IMR-90 (cell line): ENCODE results near the gene CRISPLD2.

Experiments
- BHLHE40 ChIP-seq: fragments of 150-350 bp; IDR thresholded peaks from 2 replicates; pipeline ENCODE4 v1.6.1; 2016; ENCODE audit warnings: mild to moderate bottlenecking, low read depth, low read length
- CEBPB ChIP-seq: IDR thresholded peaks from 2 replicates; pipeline ENCODE4 v1.6.1; 2012; ENCODE audit warnings: low read depth, low read length, improper control_type of control experiment
- CHD1 ChIP-seq: IDR thresholded peaks from 2 replicates; pipeline ENCODE4 v1.6.1; 2012; ENCODE audit warnings: low read depth, low read length, improper control_type of control experiment
- CTCF ChIP-seq: conservative IDR thresholded peaks from 2 replicates; pipeline ENCODE4 v1.5.1; 2012; ENCODE audit warnings: mild to moderate bottlenecking, low read depth, low read length, improper control_type of control experiment
- ELK1 ChIP-seq: fragments of 150-350 bp; IDR thresholded peaks from 2 replicates; pipeline ENCODE4 v1.6.1; 2016; ENCODE audit warnings: low read depth, mild to moderate bottlenecking, low read length, moderate library complexity, borderline replicate concordance
- FOS ChIP-seq: fragments of 150-350 bp; IDR thresholded peaks from 2 replicates; pipeline ENCODE4 v1.6.1; 2016; ENCODE audit warnings: low read depth, low read length
- MAZ ChIP-seq: IDR thresholded peaks from 2 replicates; pipeline ENCODE4 v1.6.1; 2012; ENCODE audit warnings: low read depth, mild to moderate bottlenecking, low read length, improper control_type of control experiment, moderate library complexity, borderline replicate concordance
- MXI1 ChIP-seq: IDR thresholded peaks from 2 replicates; pipeline ENCODE4 v1.6.1; 2012; ENCODE audit warnings: low read depth, mild to moderate bottlenecking, low read length, moderate library complexity, borderline replicate concordance
- NFE2L2 ChIP-seq: fragments of 150-350 bp; IDR thresholded peaks from 2 replicates; pipeline ENCODE4 v1.6.1; 2016; ENCODE audit warnings: low read depth, mild to moderate bottlenecking, low read length
- POLR2A ChIP-seq: IDR thresholded peaks from 2 replicates; pipeline ENCODE4 v1.6.1; 2012; ENCODE audit warnings: mild to moderate bottlenecking, low read depth, low read length
- RAD21 ChIP-seq: IDR thresholded peaks from 2 replicates; pipeline ENCODE4 v1.6.1; 2012; ENCODE audit warnings: low read length, improper control_type of control experiment
- RFX5 ChIP-seq: IDR thresholded peaks from 2 replicates; pipeline ENCODE4 v1.8.0; 2012; ENCODE audit warnings: low read depth, mild to moderate bottlenecking, low read length, moderate library complexity
- SMC3 ChIP-seq: fragments of 150-350 bp; IDR thresholded peaks from 2 replicates; pipeline ENCODE4 v1.6.1; 2016; ENCODE audit warnings: low read depth, mild to moderate bottlenecking, antibody characterized with exemption, low read length, moderate library complexity
- USF2 ChIP-seq: fragments of 150-350 bp; IDR thresholded peaks from 2 replicates; pipeline ENCODE4 v1.6.1; 2017; ENCODE audit warnings: mild to moderate bottlenecking, antibody characterized with exemption, low read length, low read depth

- TF ChIP-seq CTCF (no peak), FOS (no peak), MXI1 (no peak), POLR2A (no peak), ELK1 (no peak), USF2 (no peak), MAZ (no peak), CEBPB (no peak), BHLHE40 (no peak), RAD21 (no peak), SMC3 (no peak), NFE2L2 (no peak), CHD1 (no peak), RFX5 (no peak)
Measured at GRCh38 chr16:84778720-84779119, 41.1 kb upstream of the CRISPLD2 start.
